Stomach smooth muscle (tissue), 2 donors: ENCODE results near the gene PPTC7.
A peak's percentile ranks its signal among the peaks of the same experiment; 100 is the strongest.
"Not testable (repeated sequence)": the region's sequence is repeated elsewhere in the genome, so short reads cannot be mapped to it uniquely, and the experiment has no call there.

Source experiments
- H3K27ac ChIP-seq: one replicate; pipeline ENCODE4 v1.7.0; 2013; ENCODE audit warnings: mild to moderate bottlenecking, low read length, inconsistent platforms
- H3K27me3 ChIP-seq, 2 donors: one replicate each; pipeline ENCODE4 v1.7.0; 2013; ENCODE audit warnings: low read length in 2 of 2; ENCODE audit not compliant: insufficient read depth in 2 of 2, control insufficient read depth in 1 of 2
- H3K36me3 ChIP-seq, 2 donors: one replicate each; pipeline ENCODE4 v1.7.0; 2013; ENCODE audit warnings: low read length in 2 of 2; ENCODE audit not compliant: control insufficient read depth in 2 of 2, insufficient read depth in 2 of 2
- H3K4me1 ChIP-seq: one replicate; pipeline ENCODE4 v1.7.0; 2013; ENCODE audit warnings: low read length; ENCODE audit not compliant: control insufficient read depth, insufficient read depth
- H3K4me3 ChIP-seq, 2 donors: one replicate each; pipeline ENCODE4 v1.7.0; 2013; ENCODE audit warnings: low read length in 2 of 2
- H3K9ac ChIP-seq, 2 donors: one replicate each; pipeline ENCODE4 v1.7.0; 2013; ENCODE audit warnings: low read length in 2 of 2, mild to moderate bottlenecking in 1 of 2
- H3K9me3 ChIP-seq, 2 donors: one replicate each; pipeline ENCODE4 v1.7.0; 2013; ENCODE audit warnings: low read length in 2 of 2; ENCODE audit not compliant: control insufficient read depth in 2 of 2
- donor health status: healthy.
- donor health status: Pancreatic carcinoma.

PPTC7 gene

GRCh38 chr12:110602085-110602814 lies 19.1 kb upstream of the PPTC7 start:
- H3K4me3 ChIP-seq, H3K9ac ChIP-seq, H3K36me3 ChIP-seq, H3K4me1 ChIP-seq, H3K9me3 ChIP-seq, H3K27ac ChIP-seq, H3K27me3 ChIP-seq: not testable (repeated sequence)

GRCh38 chr12:110600254-110600653 lies 17.1 kb upstream of the PPTC7 start:
- Histone ChIP-seq H3K4me1 (no peaks in the 10 kb centered on the region), H3K9me3 (no peaks in the 10 kb centered on the region), H3K27me3 (no peaks in the 10 kb centered on the region), H3K4me3 (no peak overlapping the region), H3K27ac (no peak overlapping the region), H3K36me3 (no peaks in the 10 kb centered on the region), H3K9ac (no peak overlapping the region)

GRCh38 chr12:110599334-110599733 lies 16.2 kb upstream of the PPTC7 start:
- H3K27ac ChIP-seq: no peak overlapping the region
- H3K9me3 ChIP-seq: no peaks in the 10 kb centered on the region
- H3K36me3 ChIP-seq: no peaks in the 10 kb centered on the region
- H3K4me1 ChIP-seq: no peaks in the 10 kb centered on the region
- H3K4me3 ChIP-seq: no peak overlapping the region
- no peak overlapping the region for H3K9ac ChIP-seq
- H3K27me3 ChIP-seq: no peaks in the 10 kb centered on the region

- Histone ChIP-seq H3K27ac (no peak overlapping the region), H3K4me3 (no peak overlapping the region), H3K36me3 (no peaks in the 10 kb centered on the region), H3K9ac (no peak overlapping the region), H3K27me3 (no peaks in the 10 kb centered on the region), H3K9me3 (no peaks in the 10 kb centered on the region), H3K4me1 (no peaks in the 10 kb centered on the region)
These were observed 14.8 kb upstream of the PPTC7 start for GRCh38 chr12:110597885-110598284.

- H3K9ac ChIP-seq, H3K36me3 ChIP-seq, H3K9me3 ChIP-seq, H3K27ac ChIP-seq, H3K27me3 ChIP-seq, H3K4me3 ChIP-seq, H3K4me1 ChIP-seq: not testable (repeated sequence)
These were observed 9.8 kb upstream of the PPTC7 start for GRCh38 chr12:110592919-110593318.

- H3K36me3 ChIP-seq: no peaks in the 10 kb centered on the region
- no peak overlapping the region for H3K9ac ChIP-seq
- H3K4me1 ChIP-seq: peaks cover 7% of the 10 kb centered on the region
- no peaks in the 10 kb centered on the region for H3K27me3 ChIP-seq
- no peaks in the 10 kb centered on the region for H3K9me3 ChIP-seq
- H3K27ac ChIP-seq: no peak overlapping the region
- H3K4me3 ChIP-seq: no peak overlapping the region
These were observed 9.0 kb upstream of the PPTC7 start for GRCh38 chr12:110592078-110592477.

- Histone ChIP-seq H3K27ac (peak overlapping the region; percentile 60), H3K36me3 (no peaks in the 10 kb centered on the region), H3K9me3 (no peaks in the 10 kb centered on the region), H3K4me3 (no peak overlapping the region), H3K4me1 (peaks cover 7% of the 10 kb centered on the region), H3K9ac (no peak overlapping the region), H3K27me3 (no peaks in the 10 kb centered on the region)
These were observed 8.4 kb upstream of the PPTC7 start for GRCh38 chr12:110591451-110592051.

- H3K4me3 ChIP-seq: peak overlapping the region in 1 of 2 donors; percentile 13
- no peaks in the 10 kb centered on the region for H3K9me3 ChIP-seq
- no peaks in the 10 kb centered on the region for H3K36me3 ChIP-seq
- H3K27me3 ChIP-seq: no peaks in the 10 kb centered on the region
- H3K4me1 ChIP-seq: peaks cover 9% of the 10 kb centered on the region
- no peak overlapping the region for H3K9ac ChIP-seq
- H3K27ac ChIP-seq: peak overlapping the region; percentile 60
These were observed 7.7 kb upstream of the PPTC7 start for GRCh38 chr12:110590806-110591326.

- Histone ChIP-seq H3K4me1 (peaks cover 17% of the 10 kb centered on the region), H3K36me3 (no peaks in the 10 kb centered on the region), H3K27ac (no peak overlapping the region), H3K9me3 (no peaks in the 10 kb centered on the region), H3K9ac (no peak overlapping the region), H3K27me3 (no peaks in the 10 kb centered on the region), H3K4me3 (no peak overlapping the region)
These were observed 6.9 kb upstream of the PPTC7 start for GRCh38 chr12:110590059-110590458.

GRCh38 chr12:110587102-110587501 lies 4.0 kb upstream of the PPTC7 start:
- H3K9me3 ChIP-seq, H3K36me3 ChIP-seq, H3K27me3 ChIP-seq, H3K9ac ChIP-seq, H3K4me3 ChIP-seq, H3K27ac ChIP-seq: not testable (repeated sequence)
- H3K4me1 ChIP-seq: peaks cover 32% of the 10 kb centered on the region

GRCh38 chr12:110585231-110585799 lies 2.2 kb upstream of the PPTC7 start:
- Histone ChIP-seq H3K4me3 (peak overlapping the region in 1 of 2 donors; percentile 40), H3K27ac (peak overlapping the region; percentile 70), H3K9me3 (no peaks in the 10 kb centered on the region), H3K27me3 (no peaks in the 10 kb centered on the region), H3K9ac (peak overlapping the region; percentile 2 to 13), H3K36me3 (no peaks in the 10 kb centered on the region), H3K4me1 (peaks cover 27% of the 10 kb centered on the region)
